ENCODE measurements around the gene CDC42BPG. TPM values are rescaled to one million over a fixed set of nuclear protein-coding genes. Genes with fewer than 3 reads are reported as not detected.

CDC42BPG gene
- total and polyA plus RNA-seq, 2 of the 8 experiments (the other 6 are each of a cell fraction or from before 2014, with no cell fraction given): 3.7 to 10.6 TPM

GRCh38 chr11:64788321-64789215, 55.9 kb downstream of the CDC42BPG start (continued):
- TF ChIP-seq RNF2 (IDR thresholded peaks at IDR 0.05; ENCODE audit: borderline replicate concordance, low read depth, low read length, missing control alignments, poor library complexity, severe bottlenecking) (no peak), JUN (IDR thresholded peaks at IDR 0.05; ENCODE audit: low read depth, low read length) (no peak), CHD1 (IDR thresholded peaks at IDR 0.05; ENCODE audit: low read depth, low read length) (no peak), TEAD4 (IDR thresholded peaks at IDR 0.05; ENCODE audit: low read depth, low read length) (no peak), ASH2L (IDR thresholded peaks at IDR 0.05; ENCODE audit: low read length) (no peak)
- TF ChIP-seq, protein P1, sequence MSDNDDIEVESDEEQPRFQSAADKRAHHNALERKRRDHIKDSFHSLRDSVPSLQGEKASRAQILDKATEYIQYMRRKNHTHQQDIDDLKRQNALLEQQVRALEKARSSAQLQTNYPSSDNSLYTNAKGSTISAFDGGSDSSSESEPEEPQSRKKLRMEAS (IDR thresholded peaks at IDR 0.05): no peak
